SK-N-SH (cell line): ENCODE data around the gene WLS. TPM values are rescaled to one million over a fixed set of nuclear protein-coding genes. Genes with fewer than 3 reads are reported as not detected.

ENCODE experiments used
- CTCF ChIA-PET: fragments of 300-600, 350-600 bp; formaldehyde crosslinking; extraction: SDS; loops from one replicate; lab custom pipeline; 2021; lab: Yijun Ruan, JAX
- POLR2A ChIA-PET: fragments of 350-600 bp; sonication (Branson Sonifier 250); formaldehyde crosslinking; extraction: SDS; loops from one replicate; lab custom pipeline; 2020; ENCODE audit warnings: antibody characterized with exemption, inconsistent platforms; lab: Yijun Ruan, JAX
- DNase-seq: peaks from one replicate; pipeline ENCODE4 v3.0.0; 2012
- H2AFZ ChIP-seq: fragments of 200-600 bp; sonication (generic); 2 replicates; pipeline ENCODE4 v1.8.1; 2016; ENCODE audit warnings: antibody characterized with exemption, mild to moderate bottlenecking, low read depth
- H3F3A ChIP-seq: fragments of 200-600 bp; sonication (generic); replicated peaks from 2 replicates; pipeline ENCODE3; 2016; ENCODE audit warnings: antibody characterized with exemption, mild to moderate bottlenecking; ENCODE audit not compliant: insufficient read depth
- H3K27ac ChIP-seq, 2 experiments: fragments of 200-500 bp in 1 of 2; fragments of 200-600 bp in 1 of 2; sonication (Bioruptor generic) in 1 of 2; sonication (generic), shearing (Covaris generic) in 1 of 2; 2 replicates each; pipeline versions ENCODE4 v1.5.1 to v1.6.1; 2014 to 2016; ENCODE audit warnings: low read depth in 2 of 2, inconsistent platforms in 1 of 2, low read length in 1 of 2, mild to moderate bottlenecking in 1 of 2, mixed read lengths in 1 of 2
- H3K27me3 ChIP-seq: fragments of 200-600 bp; sonication (generic), shearing (Covaris generic); 2 replicates; pipeline ENCODE4 v1.6.1; 2016; ENCODE audit warnings: mixed run types; ENCODE audit not compliant: insufficient read depth
- H3K36me3 ChIP-seq, 2 experiments: fragments of 200-500 bp in 1 of 2; fragments of 200-600 bp in 1 of 2; sonication (Bioruptor generic) in 1 of 2; sonication (generic) in 1 of 2; replicated peaks in 1 of 2; 2 replicates each; pipeline versions ENCODE3 to v1.5.1; 2014 to 2016; ENCODE audit warnings: low read length in 1 of 2, mild to moderate bottlenecking in 1 of 2; ENCODE audit not compliant: insufficient read depth in 2 of 2, control insufficient read depth in 1 of 2
- H3K4me1 ChIP-seq, 2 experiments: fragments of 200-500 bp in 1 of 2; fragments of 200-600 bp in 1 of 2; sonication (Bioruptor generic) in 1 of 2; sonication (generic), shearing (Covaris generic) in 1 of 2; 2 replicates each; pipeline versions ENCODE4 v1.5.1 to v1.6.1; 2014 to 2016; ENCODE audit warnings: low read depth in 1 of 2, low read length in 1 of 2, mixed run types in 1 of 2; ENCODE audit not compliant: insufficient read depth in 2 of 2, control insufficient read depth in 1 of 2
- H3K4me2 ChIP-seq: fragments of 200-600 bp; sonication (generic), shearing (Covaris generic); 2 replicates; pipeline ENCODE4 v1.6.1; 2017; ENCODE audit warnings: mixed run types
- H3K4me3 ChIP-seq, 2 experiments: fragments of 200-500 bp in 1 of 2; fragments of 200-600 bp in 1 of 2; sonication (Bioruptor generic) in 1 of 2; sonication (generic), shearing (Covaris generic) in 1 of 2; 2 replicates each; pipeline versions ENCODE4 v1.5.1 to v1.8.1; 2014 to 2016; ENCODE audit warnings: low read depth in 2 of 2, inconsistent platforms in 1 of 2, low read length in 1 of 2, mild to moderate bottlenecking in 1 of 2, mixed read lengths in 1 of 2, moderate library complexity in 1 of 2
- H3K79me2 ChIP-seq: fragments of 200-600 bp; sonication (generic); 2 replicates; pipeline ENCODE4 v1.8.1; 2017; ENCODE audit warnings: mild to moderate bottlenecking; ENCODE audit not compliant: insufficient read depth
- H3K9ac ChIP-seq: fragments of 200-600 bp; sonication (generic); 2 replicates; pipeline ENCODE4 v1.6.1; 2017; ENCODE audit warnings: mixed run types
- H3K9me2 ChIP-seq: fragments of 200-600 bp; sonication (generic); 2 replicates; pipeline ENCODE4 v1.6.1; 2017; ENCODE audit warnings: mixed run types
- H3K9me3 ChIP-seq: fragments of 200-600 bp; sonication (generic); 2 replicates; pipeline ENCODE4 v1.6.1; 2017; ENCODE audit warnings: mixed run types, mild to moderate bottlenecking, moderate library complexity
- H4K20me1 ChIP-seq: fragments of 200-600 bp; sonication (generic); 2 replicates; pipeline ENCODE4 v1.6.1; 2017; ENCODE audit warnings: mild to moderate bottlenecking, mixed run types; ENCODE audit not compliant: insufficient read depth
- EP300 ChIP-seq, 2 experiments: IDR thresholded peaks; 2 replicates each; pipeline versions ENCODE4 v1.4.0 to v1.6.1; 2012; ENCODE audit warnings: borderline replicate concordance in 1 of 2, low read depth in 1 of 2, low read length in 1 of 2
- FOXM1 ChIP-seq: IDR thresholded peaks from 2 replicates; pipeline ENCODE4 v1.4.0; 2012; ENCODE audit warnings: low read depth, mild to moderate bottlenecking
- IRF3 ChIP-seq: fragments of 150-350 bp; IDR thresholded peaks from 2 replicates; pipeline ENCODE4 v1.6.1; 2016; ENCODE audit warnings: mild to moderate bottlenecking, low read depth, low read length
- JUND ChIP-seq: IDR thresholded peaks from 2 replicates; pipeline ENCODE4 v1.4.0; 2012
- MEF2A ChIP-seq: IDR thresholded peaks from 2 replicates; pipeline ENCODE4 v1.4.0; 2012; ENCODE audit warnings: low read depth, borderline replicate concordance
- MXI1 ChIP-seq: IDR thresholded peaks from 2 replicates; pipeline ENCODE4 v1.6.1; 2012; ENCODE audit warnings: mild to moderate bottlenecking, low read depth, low read length, improper control_type of control experiment
- REST ChIP-seq: IDR thresholded peaks from 2 replicates; pipeline ENCODE4 v1.6.1; 2012; ENCODE audit warnings: mild to moderate bottlenecking, low read depth, low read length, moderate library complexity
- RFX5 ChIP-seq: IDR thresholded peaks from 2 replicates; pipeline ENCODE4 v1.6.1; 2012; ENCODE audit warnings: mild to moderate bottlenecking, improper control_type of control experiment, low read length
- SMC3 ChIP-seq: IDR thresholded peaks from 2 replicates; pipeline ENCODE4 v1.6.1; 2012; ENCODE audit warnings: low read depth, low read length, improper control_type of control experiment
- TEAD4 ChIP-seq: IDR thresholded peaks from 2 replicates; pipeline ENCODE4 v1.4.0; 2012; ENCODE audit warnings: mild to moderate bottlenecking, borderline replicate concordance; ENCODE audit not compliant: insufficient read depth
- YY1 ChIP-seq: IDR thresholded peaks from 2 replicates; pipeline ENCODE4 v1.4.0; 2012; ENCODE audit warnings: low read depth, mild to moderate bottlenecking
- WGBS: methylation state at CpG from one replicate; pipeline ENCODE4 v1.1.6; 2017; ENCODE audit warnings: low lambda C conversion rate; 5-methylcytosine and 5-hydroxymethylcytosine counted together
- polyA plus RNA-seq, 3 experiments: library from polyadenylated mRNA; depleted of rRNA; stranded (reverse); fragments of >200 nt; gene quantifications; 2 replicates each; pipeline ENCODE4 v1.2.3, GENCODE V29; 2012
- TF ChIP-seq, protein P1 (sequence below): fragments of 150-350 bp; IDR thresholded peaks from 2 replicates; pipeline ENCODE4 v1.6.1; 2017; ENCODE audit warnings: antibody characterized with exemption, low read length, low read depth, borderline replicate concordance
- TF ChIP-seq, protein P2 (sequence below): IDR thresholded peaks from 2 replicates; pipeline ENCODE4; 2012
- TF ChIP-seq, protein P3 (sequence below): IDR thresholded peaks from 2 replicates; pipeline ENCODE4 v1.4.0; 2012; ENCODE audit warnings: low read depth, borderline replicate concordance

The WLS gene
- polyA plus RNA-seq, 1 of the 3 experiments (the other 2 are of a cell fraction): 69.0 TPM

DNA sequence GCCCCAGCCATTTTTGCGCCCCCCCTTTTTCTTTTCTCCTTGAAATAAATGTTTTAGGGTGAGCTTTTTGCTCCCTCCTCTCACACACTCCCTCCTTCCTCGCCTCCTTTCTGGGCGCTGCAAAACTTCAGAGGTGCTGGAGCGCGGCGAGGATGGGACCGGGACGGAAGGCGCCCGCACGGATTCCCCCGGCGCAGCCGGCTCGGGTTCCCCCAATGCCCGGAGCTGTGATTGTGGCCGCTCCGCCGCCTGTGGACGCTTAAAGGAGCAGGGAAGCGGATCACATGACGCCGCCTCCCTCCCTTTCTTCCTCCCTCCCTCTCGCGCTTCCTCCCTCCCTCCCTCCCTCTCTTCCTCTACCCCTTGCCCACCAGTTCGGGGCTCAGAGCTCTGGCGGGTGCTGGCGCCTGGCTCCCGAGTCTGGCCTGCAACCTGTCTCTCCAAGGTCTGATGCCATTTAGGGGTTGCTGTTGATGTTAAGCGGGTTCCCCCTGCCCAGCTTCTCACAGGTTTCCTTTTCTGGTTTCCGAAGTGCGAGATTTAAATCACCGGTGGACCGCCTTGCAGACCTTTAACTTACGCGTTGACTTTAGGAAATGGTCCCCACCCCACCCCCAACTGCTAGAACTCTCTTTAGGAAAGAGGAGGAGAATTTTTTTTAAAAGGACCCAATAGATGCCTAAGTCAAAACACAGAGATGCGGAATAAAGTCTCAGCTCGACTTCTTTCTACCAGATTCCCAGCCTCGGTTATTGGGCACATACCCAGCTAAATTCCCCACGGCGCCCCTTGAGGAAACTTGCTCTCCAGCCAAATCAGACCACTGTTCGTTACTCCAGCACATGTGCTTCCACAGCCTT, at the start of gene WLS (continued):
- TF ChIP-seq, protein P1, sequence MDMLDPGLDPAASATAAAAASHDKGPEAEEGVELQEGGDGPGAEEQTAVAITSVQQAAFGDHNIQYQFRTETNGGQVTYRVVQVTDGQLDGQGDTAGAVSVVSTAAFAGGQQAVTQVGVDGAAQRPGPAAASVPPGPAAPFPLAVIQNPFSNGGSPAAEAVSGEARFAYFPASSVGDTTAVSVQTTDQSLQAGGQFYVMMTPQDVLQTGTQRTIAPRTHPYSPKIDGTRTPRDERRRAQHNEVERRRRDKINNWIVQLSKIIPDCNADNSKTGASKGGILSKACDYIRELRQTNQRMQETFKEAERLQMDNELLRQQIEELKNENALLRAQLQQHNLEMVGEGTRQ: peak; percentile 39; the same call in 1 of the 2 replicates
- TF ChIP-seq EP300 (IDR thresholded peaks at IDR 0.05; ENCODE audit: borderline replicate concordance in 1 of 2, low read depth in 1 of 2, low read length in 1 of 2) (no peak), SMC3 (0 out of 2 replicates have a peak, but pooled peaks have one; percentile 0), FOXM1 (no peak), RFX5 (no peak), JUND (no peak), TEAD4 (no peak), IRF3 (no peak), YY1 (0 out of 2 replicates have a peak, but pooled peaks have one; percentile 22)
- TF ChIP-seq, protein P2, sequence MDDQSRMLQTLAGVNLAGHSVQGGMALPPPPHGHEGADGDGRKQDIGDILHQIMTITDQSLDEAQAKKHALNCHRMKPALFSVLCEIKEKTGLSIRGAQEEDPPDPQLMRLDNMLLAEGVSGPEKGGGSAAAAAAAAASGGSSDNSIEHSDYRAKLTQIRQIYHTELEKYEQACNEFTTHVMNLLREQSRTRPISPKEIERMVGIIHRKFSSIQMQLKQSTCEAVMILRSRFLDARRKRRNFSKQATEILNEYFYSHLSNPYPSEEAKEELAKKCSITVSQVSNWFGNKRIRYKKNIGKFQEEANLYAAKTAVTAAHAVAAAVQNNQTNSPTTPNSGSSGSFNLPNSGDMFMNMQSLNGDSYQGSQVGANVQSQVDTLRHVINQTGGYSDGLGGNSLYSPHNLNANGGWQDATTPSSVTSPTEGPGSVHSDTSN: no peak
- TF ChIP-seq, all 33 proteins: peak for 10

GRCh38 chr1:68280286-68280685, 48.0 kb upstream of the WLS start:
- Histone ChIP-seq H3K9me3 (no peaks in the 10 kb centered on the region), H3F3A (no peaks in the 10 kb centered on the region), H3K27ac (no peak overlapping the region), H4K20me1 (no peaks in the 10 kb centered on the region), H3K27me3 (no peaks in the 10 kb centered on the region), H3K9ac (no peak overlapping the region), H3K36me3 (no peaks in the 10 kb centered on the region), H3K4me1 (no peaks in the 10 kb centered on the region), H3K4me3 (no peak overlapping the region), H3K79me2 (no peaks in the 10 kb centered on the region), H3K9me2 (no peaks in the 10 kb centered on the region), H2AFZ (no peak overlapping the region), H3K4me2 (no peak overlapping the region)
- WGBS: 23% methylated on average over 1 of the region's 1 CpG
- DNase-seq: no peak
- POLR2A ChIA-PET: no interaction called here
- CTCF ChIA-PET: no interaction called here
- TF ChIP-seq FOXM1 (no peak), REST (no peak), EP300 (IDR thresholded peaks at IDR 0.05; ENCODE audit: borderline replicate concordance in 1 of 2, low read depth in 1 of 2, low read length in 1 of 2) (no peak), MXI1 (no peak), IRF3 (no peak), MEF2A (no peak)
- TF ChIP-seq, protein P1: no peak
- TF ChIP-seq, protein P2: no peak
- TF ChIP-seq, protein P3, sequence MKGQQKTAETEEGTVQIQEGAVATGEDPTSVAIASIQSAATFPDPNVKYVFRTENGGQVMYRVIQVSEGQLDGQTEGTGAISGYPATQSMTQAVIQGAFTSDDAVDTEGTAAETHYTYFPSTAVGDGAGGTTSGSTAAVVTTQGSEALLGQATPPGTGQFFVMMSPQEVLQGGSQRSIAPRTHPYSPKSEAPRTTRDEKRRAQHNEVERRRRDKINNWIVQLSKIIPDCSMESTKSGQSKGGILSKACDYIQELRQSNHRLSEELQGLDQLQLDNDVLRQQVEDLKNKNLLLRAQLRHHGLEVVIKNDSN: no peak
